NT2/D1 (cell line): ENCODE data around the gene PMM2.

Source experiments
- SUZ12 ChIP-seq: IDR thresholded peaks from 2 replicates; pipeline ENCODE4 v1.6.1; 2011; ENCODE audit not compliant: insufficient read length, insufficient read depth; ENCODE audit errors: extremely low read depth
- YY1 ChIP-seq: IDR thresholded peaks from 2 replicates; pipeline ENCODE4 v1.6.1; 2011; ENCODE audit not compliant: insufficient read length, insufficient read depth
- ZNF274 ChIP-seq: IDR thresholded peaks from 2 replicates; pipeline ENCODE4 v1.6.1; 2011; ENCODE audit warnings: mild to moderate bottlenecking, low read depth, low read length

DNA sequence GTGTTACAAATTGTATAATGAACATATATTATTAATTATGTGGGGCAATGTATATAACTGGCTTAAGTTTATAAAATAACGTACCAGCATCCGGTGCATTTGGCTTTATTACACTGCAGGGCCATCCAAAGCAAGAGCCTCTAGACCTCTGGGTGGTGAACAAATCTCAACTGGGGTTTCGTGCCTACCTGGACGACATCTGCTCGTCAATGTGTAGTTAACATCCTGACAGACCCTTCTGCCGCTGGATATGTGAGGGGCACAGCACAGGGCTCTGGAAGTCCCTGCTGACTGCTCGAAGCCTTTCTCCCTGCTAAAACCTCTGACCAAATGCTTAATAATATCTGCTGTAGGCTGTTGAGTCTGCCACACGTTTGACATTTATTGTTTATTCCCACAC is 2.5 kb upstream of the PMM2 start:
- TF ChIP-seq YY1 (no peak), SUZ12 (no peak), ZNF274 (no peak)
